ENCODE results near the gene ENOX1. TPM values are rescaled to one million over a fixed set of nuclear protein-coding genes. Genes with fewer than 3 reads are reported as not detected.
A peak's percentile ranks its signal among the peaks of the same experiment; 100 is the strongest.

ENOX1 gene
- total RNA-seq, 2 donors from 2014 or later: 0.22 to 1.4 TPM

DNA sequence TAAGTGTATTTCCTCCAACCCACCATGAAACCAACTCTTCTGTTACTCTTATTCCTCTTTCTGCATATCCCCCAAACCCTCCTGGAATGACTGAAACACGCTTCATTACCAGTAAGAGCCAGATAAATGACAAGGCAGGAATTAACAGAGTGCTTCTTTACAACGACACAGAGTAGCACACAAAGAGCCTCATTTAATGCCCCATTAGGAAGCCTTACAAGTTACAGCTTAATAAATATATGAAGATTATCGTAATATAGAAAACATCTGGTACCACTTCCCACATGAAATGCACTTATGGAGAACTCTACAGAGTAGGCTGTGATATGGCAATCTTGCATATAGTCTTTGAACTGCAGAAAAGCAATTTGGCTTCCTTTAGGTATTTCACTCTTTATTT is 116.8 kb downstream of the ENOX1 start:
- no peak for TF ChIP-seq CTCF (IDR thresholded peaks at IDR 0.05)
- H3K9ac ChIP-seq (ENCODE audit: low read depth in 2 of 2, low read length in 2 of 2): no peak overlapping the region
- no peaks in the 10 kb centered on the region for H3K36me3 ChIP-seq
- H3K4me3 ChIP-seq: no peak overlapping the region
- no peaks in the 10 kb centered on the region for H3K27me3 ChIP-seq
- H3K9me3 ChIP-seq: no peaks in the 10 kb centered on the region
- peaks cover 4% of the 10 kb centered on the region for H3K4me1 ChIP-seq
- intact Hi-C loops (cut with DNase I): no loop called here
- no peak for DNase-seq
- no peak overlapping the region for H3K27ac ChIP-seq

- intact Hi-C loops (cut with DNase I): no loop called here
- no peaks in the 10 kb centered on the region for H3K27me3 ChIP-seq
- H3K36me3 ChIP-seq: no peaks in the 10 kb centered on the region
- no peak overlapping the region for H3K27ac ChIP-seq
- DNase-seq: no peak
- no peaks in the 10 kb centered on the region for H3K9me3 ChIP-seq
- H3K9ac ChIP-seq (ENCODE audit: low read depth in 2 of 2, low read length in 2 of 2): no peak overlapping the region
- peaks cover 11% of the 10 kb centered on the region for H3K4me1 ChIP-seq
- no peak overlapping the region for H3K4me3 ChIP-seq
- no peak for TF ChIP-seq CTCF (IDR thresholded peaks at IDR 0.05)
These were observed 117.7 kb downstream of the ENOX1 start for GRCh38 chr13:43669101-43669500.

GRCh38 chr13:43666403-43666802 is 120.4 kb downstream of the ENOX1 start:
- TF ChIP-seq CTCF (IDR thresholded peaks at IDR 0.05): no peak
- DNase-seq: peak; percentile 42
- intact Hi-C loops (cut with DNase I): no loop called here
- H3K4me3 ChIP-seq: no peak overlapping the region
- no peak overlapping the region for H3K27ac ChIP-seq
- no peaks in the 10 kb centered on the region for H3K36me3 ChIP-seq
- H3K4me1 ChIP-seq: peaks cover 11% of the 10 kb centered on the region
- no peak overlapping the region for H3K9ac ChIP-seq (ENCODE audit: low read depth in 2 of 2, low read length in 2 of 2)
- H3K27me3 ChIP-seq: no peaks in the 10 kb centered on the region
- H3K9me3 ChIP-seq: no peaks in the 10 kb centered on the region

DNA sequence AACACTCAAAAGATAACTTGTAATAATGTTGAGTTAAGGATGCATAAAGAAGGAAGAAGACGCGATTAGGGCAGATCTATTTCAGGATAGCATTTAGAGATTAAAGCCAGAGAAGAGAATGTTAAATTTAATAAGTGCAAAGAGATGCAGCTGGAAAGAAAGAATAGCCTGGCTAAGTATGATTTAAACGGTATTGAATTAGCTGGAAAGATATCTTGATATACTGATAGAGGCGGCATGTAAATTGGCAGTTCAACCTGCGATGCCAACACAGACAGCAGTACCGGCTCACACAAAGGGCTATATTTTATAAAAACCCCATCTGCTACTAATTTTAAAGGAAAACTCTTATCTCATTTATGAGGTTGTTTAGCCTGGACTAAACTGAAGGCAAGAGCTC is 121.4 kb downstream of the ENOX1 start:
- intact Hi-C loops (cut with DNase I): no loop called here
- Histone ChIP-seq H3K27ac (peak overlapping the region; percentile 40), H3K9ac (ENCODE audit: low read depth in 2 of 2, low read length in 2 of 2) (no peak overlapping the region), H3K9me3 (no peaks in the 10 kb centered on the region), H3K36me3 (no peaks in the 10 kb centered on the region), H3K4me3 (no peak overlapping the region), H3K27me3 (no peaks in the 10 kb centered on the region), H3K4me1 (peaks cover 11% of the 10 kb centered on the region)
- no peak for DNase-seq
- TF ChIP-seq CTCF (IDR thresholded peaks at IDR 0.05): no peak

- intact Hi-C loops (cut with DNase I): no loop called here
- H3K27me3 ChIP-seq: no peaks in the 10 kb centered on the region
- peak; percentile 60 for DNase-seq
- no peaks in the 10 kb centered on the region for H3K36me3 ChIP-seq
- no peak for TF ChIP-seq CTCF (IDR thresholded peaks at IDR 0.05)
- H3K27ac ChIP-seq: peak overlapping the region; percentile 40
- peaks cover 11% of the 10 kb centered on the region for H3K4me1 ChIP-seq
- H3K9me3 ChIP-seq: no peaks in the 10 kb centered on the region
- H3K4me3 ChIP-seq: no peak overlapping the region
- no peak overlapping the region for H3K9ac ChIP-seq (ENCODE audit: low read depth in 2 of 2, low read length in 2 of 2)
These were observed 122.0 kb downstream of the ENOX1 start for GRCh38 chr13:43664700-43665191.

Measured in colonic mucosa (tissue), 4 donors.